ENCODE measurements around the gene CNTNAP2. TPM values are rescaled to one million over a fixed set of nuclear protein-coding genes. Genes with fewer than 3 reads are reported as not detected.

CNTNAP2 gene
- total and polyA plus RNA-seq, 2 of the 13 experiments (the other 11 are each of a cell fraction or from before 2014, with no cell fraction given) = 0.40 to 0.42 TPM

DNA sequence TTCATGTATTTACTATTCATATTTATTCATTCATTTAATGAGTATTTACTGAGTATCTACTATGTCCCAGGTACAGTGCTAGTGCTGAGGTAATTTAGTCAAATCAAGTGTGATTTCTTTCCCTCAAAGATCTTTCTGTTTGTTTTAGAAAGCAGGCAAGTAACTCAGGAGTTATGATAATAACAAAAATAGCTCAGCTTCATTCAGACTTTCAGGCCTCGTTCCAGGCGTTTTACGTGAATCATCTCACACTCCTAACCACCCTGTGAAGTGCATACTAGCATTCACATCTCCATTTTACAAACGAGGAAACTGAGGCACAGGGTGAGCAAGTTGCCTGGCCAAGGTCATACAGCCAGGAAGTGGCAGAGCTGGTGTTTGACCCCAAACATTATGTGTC lies 2005.2 kb downstream of the CNTNAP2 start:
- CTCF ChIA-PET (ENCODE audit: low intra/inter-chr PET ratio, low total read pairs) = no interaction called here
- Histone ChIP-seq H3K79me2 (ENCODE audit: insufficient read depth, low read length) (no peaks in the 10 kb centered on the region), H3K9me3 (ENCODE audit: low read length) (no peaks in the 10 kb centered on the region), H3K27me3 (ENCODE audit: control insufficient read depth in 1 of 2, insufficient read depth in 2 of 2, low read length in 2 of 2) (no peaks in the 10 kb centered on the region), H2AFZ (ENCODE audit: low read length) (no peak overlapping the region), H3K9ac (ENCODE audit: insufficient read depth, low read depth, low read length) (no peak overlapping the region), H3K4me2 (ENCODE audit: low read depth, low read length) (no peak overlapping the region), H3K4me1 (ENCODE audit: insufficient read depth, low read length) (no peaks in the 10 kb centered on the region), H4K20me1 (ENCODE audit: insufficient read depth, low read length) (no peaks in the 10 kb centered on the region), H3K36me3 (replicated peaks in 1 of 2; ENCODE audit: control insufficient read depth in 1 of 2, insufficient read depth in 2 of 2, low read length in 2 of 2) (no peaks in the 10 kb centered on the region), H3K27ac (ENCODE audit: extremely low read length, insufficient read depth, low read length) (no peak overlapping the region), H3K4me3 (replicated peaks in 1 of 3; ENCODE audit: insufficient read depth in 1 of 3, low read depth in 2 of 3, low read length in 3 of 3) (no peak overlapping the region)
- intact Hi-C loops (cut with micrococcal nuclease; ENCODE audit: unreplicated experiment) = no loop called here
- POLR2A ChIA-PET = no interaction called here
- TF ChIP-seq, protein P1, sequence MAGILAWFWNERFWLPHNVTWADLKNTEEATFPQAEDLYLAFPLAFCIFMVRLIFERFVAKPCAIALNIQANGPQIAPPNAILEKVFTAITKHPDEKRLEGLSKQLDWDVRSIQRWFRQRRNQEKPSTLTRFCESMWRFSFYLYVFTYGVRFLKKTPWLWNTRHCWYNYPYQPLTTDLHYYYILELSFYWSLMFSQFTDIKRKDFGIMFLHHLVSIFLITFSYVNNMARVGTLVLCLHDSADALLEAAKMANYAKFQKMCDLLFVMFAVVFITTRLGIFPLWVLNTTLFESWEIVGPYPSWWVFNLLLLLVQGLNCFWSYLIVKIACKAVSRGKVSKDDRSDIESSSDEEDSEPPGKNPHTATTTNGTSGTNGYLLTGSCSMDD (CRISPR knock-in tag; IDR thresholded peaks at IDR 0.05) = no peak
- TF ChIP-seq, protein P2, sequence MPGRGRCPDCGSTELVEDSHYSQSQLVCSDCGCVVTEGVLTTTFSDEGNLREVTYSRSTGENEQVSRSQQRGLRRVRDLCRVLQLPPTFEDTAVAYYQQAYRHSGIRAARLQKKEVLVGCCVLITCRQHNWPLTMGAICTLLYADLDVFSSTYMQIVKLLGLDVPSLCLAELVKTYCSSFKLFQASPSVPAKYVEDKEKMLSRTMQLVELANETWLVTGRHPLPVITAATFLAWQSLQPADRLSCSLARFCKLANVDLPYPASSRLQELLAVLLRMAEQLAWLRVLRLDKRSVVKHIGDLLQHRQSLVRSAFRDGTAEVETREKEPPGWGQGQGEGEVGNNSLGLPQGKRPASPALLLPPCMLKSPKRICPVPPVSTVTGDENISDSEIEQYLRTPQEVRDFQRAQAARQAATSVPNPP (CRISPR knock-in tag; IDR thresholded peaks at IDR 0.05) = no peak
- TF ChIP-seq, protein P3, sequence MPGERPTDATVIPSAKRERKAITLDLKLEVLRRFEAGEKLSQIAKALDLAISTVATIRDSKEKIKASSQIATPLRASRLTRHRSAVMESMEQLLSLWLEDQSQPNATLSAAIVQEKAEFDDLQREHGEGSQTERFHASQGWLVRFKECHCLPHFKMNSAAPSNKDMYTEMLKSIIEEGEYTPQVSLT (CRISPR knock-in tag; IDR thresholded peaks at IDR 0.05; ENCODE audit: borderline replicate concordance, low read depth) = no peak
- TF ChIP-seq ELF4 (CRISPR knock-in tag; IDR thresholded peaks at IDR 0.05; ENCODE audit: borderline replicate concordance) = no peak
- TF ChIP-seq, protein P4, sequence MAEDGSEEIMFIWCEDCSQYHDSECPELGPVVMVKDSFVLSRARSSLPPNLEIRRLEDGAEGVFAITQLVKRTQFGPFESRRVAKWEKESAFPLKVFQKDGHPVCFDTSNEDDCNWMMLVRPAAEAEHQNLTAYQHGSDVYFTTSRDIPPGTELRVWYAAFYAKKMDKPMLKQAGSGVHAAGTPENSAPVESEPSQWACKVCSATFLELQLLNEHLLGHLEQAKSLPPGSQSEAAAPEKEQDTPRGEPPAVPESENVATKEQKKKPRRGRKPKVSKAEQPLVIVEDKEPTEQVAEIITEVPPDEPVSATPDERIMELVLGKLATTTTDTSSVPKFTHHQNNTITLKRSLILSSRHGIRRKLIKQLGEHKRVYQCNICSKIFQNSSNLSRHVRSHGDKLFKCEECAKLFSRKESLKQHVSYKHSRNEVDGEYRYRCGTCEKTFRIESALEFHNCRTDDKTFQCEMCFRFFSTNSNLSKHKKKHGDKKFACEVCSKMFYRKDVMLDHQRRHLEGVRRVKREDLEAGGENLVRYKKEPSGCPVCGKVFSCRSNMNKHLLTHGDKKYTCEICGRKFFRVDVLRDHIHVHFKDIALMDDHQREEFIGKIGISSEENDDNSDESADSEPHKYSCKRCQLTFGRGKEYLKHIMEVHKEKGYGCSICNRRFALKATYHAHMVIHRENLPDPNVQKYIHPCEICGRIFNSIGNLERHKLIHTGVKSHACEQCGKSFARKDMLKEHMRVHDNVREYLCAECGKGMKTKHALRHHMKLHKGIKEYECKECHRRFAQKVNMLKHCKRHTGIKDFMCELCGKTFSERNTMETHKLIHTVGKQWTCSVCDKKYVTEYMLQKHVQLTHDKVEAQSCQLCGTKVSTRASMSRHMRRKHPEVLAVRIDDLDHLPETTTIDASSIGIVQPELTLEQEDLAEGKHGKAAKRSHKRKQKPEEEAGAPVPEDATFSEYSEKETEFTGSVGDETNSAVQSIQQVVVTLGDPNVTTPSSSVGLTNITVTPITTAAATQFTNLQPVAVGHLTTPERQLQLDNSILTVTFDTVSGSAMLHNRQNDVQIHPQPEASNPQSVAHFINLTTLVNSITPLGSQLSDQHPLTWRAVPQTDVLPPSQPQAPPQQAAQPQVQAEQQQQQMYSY (CRISPR knock-in tag; IDR thresholded peaks at IDR 0.05) = no peak
- no peak for TF ChIP-seq YEATS2 (CRISPR knock-in tag; IDR thresholded peaks at IDR 0.05; ENCODE audit: borderline replicate concordance)
- TF ChIP-seq ZSCAN21 (CRISPR knock-in tag; IDR thresholded peaks at IDR 0.05; ENCODE audit: borderline replicate concordance) = no peak
- TF ChIP-seq HNRNPLL (IDR thresholded peaks at IDR 0.05; ENCODE audit: low read depth, low read length, poor library complexity, severe bottlenecking) = no peak
- no peak for TF ChIP-seq ZNF224 (CRISPR knock-in tag; IDR thresholded peaks at IDR 0.05)
- no peak for TF ChIP-seq TEAD2 (CRISPR knock-in tag; IDR thresholded peaks at IDR 0.05)
- no peak for TF ChIP-seq SUZ12 (IDR thresholded peaks at IDR 0.05; ENCODE audit: low read depth, low read length)
- no peak for TF ChIP-seq RAD21 (CRISPR knock-in tag; IDR thresholded peaks at IDR 0.05)
- TF ChIP-seq, protein P5, sequence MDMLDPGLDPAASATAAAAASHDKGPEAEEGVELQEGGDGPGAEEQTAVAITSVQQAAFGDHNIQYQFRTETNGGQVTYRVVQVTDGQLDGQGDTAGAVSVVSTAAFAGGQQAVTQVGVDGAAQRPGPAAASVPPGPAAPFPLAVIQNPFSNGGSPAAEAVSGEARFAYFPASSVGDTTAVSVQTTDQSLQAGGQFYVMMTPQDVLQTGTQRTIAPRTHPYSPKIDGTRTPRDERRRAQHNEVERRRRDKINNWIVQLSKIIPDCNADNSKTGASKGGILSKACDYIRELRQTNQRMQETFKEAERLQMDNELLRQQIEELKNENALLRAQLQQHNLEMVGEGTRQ (IDR thresholded peaks at IDR 0.05; ENCODE audit: low read depth, low read length) = no peak
- TF ChIP-seq, protein P5 (CRISPR knock-in tag; IDR thresholded peaks at IDR 0.05; ENCODE audit: borderline replicate concordance) = no peak
- TF ChIP-seq ZNF747 (CRISPR knock-in tag; IDR thresholded peaks at IDR 0.05; ENCODE audit: borderline replicate concordance) = no peak
- no peak for TF ChIP-seq ZNF274 (CRISPR knock-in tag; IDR thresholded peaks at IDR 0.05)
- no peak for TF ChIP-seq FOXJ3 (CRISPR knock-in tag; IDR thresholded peaks at IDR 0.05; ENCODE audit: borderline replicate concordance)
- 38% methylated on average over 4 of the region's 4 CpGs for WGBS (ENCODE audit: low lambda C conversion rate)
- ATAC-seq (no peak), FAIRE-seq (no peak), DNase-seq (ENCODE audit: low spot score) (no peak)
- in situ Hi-C loops (cut with HindIII; ENCODE audit: extremely low pct_ligation_motif_present, low pct_unique_long_range_greater_than_20kb) = no loop called here
- no TSS peak for BruUV-seq (replicated peaks)
